C4-2B (cell line): Measurements from ENCODE around the gene LHX3.

Experiments
- CTCF ChIP-seq: fragments of 450-650 bp; conservative IDR thresholded peaks from 2 replicates; pipeline ENCODE4 v1.5.1; 2017; ENCODE audit warnings: mild to moderate bottlenecking
- ZFX ChIP-seq: fragments of 450-650 bp; IDR thresholded peaks from 2 replicates; pipeline ENCODE4 v1.6.1; 2017

GRCh38 chr9:136218673-136219072 lies 13.7 kb upstream of the LHX3 start:
- no peak for TF ChIP-seq CTCF
- no peak for TF ChIP-seq ZFX
